Upper lobe of left lung (tissue), 4 donors: ENCODE measurements around the gene C22orf23.

ENCODE experiments used
- POLR2AphosphoS5 ChIP-seq, 2 donors: sonication (generic); formaldehyde crosslinking; IDR thresholded peaks; one replicate each; pipeline ENCODE4 v1.5.1; 2017; ENCODE audit warnings: antibody characterized with exemption in 2 of 2
- TF ChIP-seq, protein P1 (sequence below), 6 experiments: fragments of 450-650 bp in 4 of 6; fragments of 200-600 bp in 2 of 6; sonication (generic) in 2 of 6; IDR thresholded peaks; one replicate each; pipeline ENCODE4 v1.5.1; 2016 to 2019; ENCODE audit warnings: antibody characterized with exemption in 6 of 6

DNA sequence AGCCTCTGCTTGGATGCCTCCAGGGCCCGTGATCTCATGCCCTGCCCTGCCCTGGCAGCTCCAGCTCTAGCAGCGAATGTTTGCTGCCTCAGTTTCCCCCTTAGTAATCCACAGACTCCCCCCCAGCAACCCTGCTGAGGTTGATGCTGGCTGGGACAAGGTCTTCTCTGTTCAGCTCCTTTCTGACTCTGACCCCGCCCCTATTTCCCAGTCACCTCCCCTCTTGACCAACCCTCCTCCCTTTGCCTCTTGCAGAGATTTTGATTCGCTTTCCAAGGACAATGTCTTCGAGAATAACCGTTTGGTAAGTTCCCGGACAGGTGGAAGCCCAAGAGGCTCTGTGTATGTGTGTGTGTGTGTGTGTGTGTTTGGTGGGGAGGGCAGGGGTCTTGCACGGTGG lies 41.7 kb downstream of the C22orf23 start:
- TF ChIP-seq, protein P1, sequence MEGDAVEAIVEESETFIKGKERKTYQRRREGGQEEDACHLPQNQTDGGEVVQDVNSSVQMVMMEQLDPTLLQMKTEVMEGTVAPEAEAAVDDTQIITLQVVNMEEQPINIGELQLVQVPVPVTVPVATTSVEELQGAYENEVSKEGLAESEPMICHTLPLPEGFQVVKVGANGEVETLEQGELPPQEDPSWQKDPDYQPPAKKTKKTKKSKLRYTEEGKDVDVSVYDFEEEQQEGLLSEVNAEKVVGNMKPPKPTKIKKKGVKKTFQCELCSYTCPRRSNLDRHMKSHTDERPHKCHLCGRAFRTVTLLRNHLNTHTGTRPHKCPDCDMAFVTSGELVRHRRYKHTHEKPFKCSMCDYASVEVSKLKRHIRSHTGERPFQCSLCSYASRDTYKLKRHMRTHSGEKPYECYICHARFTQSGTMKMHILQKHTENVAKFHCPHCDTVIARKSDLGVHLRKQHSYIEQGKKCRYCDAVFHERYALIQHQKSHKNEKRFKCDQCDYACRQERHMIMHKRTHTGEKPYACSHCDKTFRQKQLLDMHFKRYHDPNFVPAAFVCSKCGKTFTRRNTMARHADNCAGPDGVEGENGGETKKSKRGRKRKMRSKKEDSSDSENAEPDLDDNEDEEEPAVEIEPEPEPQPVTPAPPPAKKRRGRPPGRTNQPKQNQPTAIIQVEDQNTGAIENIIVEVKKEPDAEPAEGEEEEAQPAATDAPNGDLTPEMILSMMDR (IDR thresholded peaks at IDR 0.05) = no peak
- TF ChIP-seq POLR2AphosphoS5 (IDR thresholded peaks at IDR 0.05) = no peak
